ENCODE results near the gene MYNN. TPM values are rescaled to one million over a fixed set of nuclear protein-coding genes. Genes with fewer than 3 reads are reported as not detected.
A peak's percentile ranks its signal among the peaks of the same experiment; 100 is the strongest.

Gene MYNN
- total and polyA plus RNA-seq, 2 of the 13 experiments (the other 11 are each of a cell fraction or from before 2014, with no cell fraction given) = 10.4 to 17.6 TPM

DNA sequence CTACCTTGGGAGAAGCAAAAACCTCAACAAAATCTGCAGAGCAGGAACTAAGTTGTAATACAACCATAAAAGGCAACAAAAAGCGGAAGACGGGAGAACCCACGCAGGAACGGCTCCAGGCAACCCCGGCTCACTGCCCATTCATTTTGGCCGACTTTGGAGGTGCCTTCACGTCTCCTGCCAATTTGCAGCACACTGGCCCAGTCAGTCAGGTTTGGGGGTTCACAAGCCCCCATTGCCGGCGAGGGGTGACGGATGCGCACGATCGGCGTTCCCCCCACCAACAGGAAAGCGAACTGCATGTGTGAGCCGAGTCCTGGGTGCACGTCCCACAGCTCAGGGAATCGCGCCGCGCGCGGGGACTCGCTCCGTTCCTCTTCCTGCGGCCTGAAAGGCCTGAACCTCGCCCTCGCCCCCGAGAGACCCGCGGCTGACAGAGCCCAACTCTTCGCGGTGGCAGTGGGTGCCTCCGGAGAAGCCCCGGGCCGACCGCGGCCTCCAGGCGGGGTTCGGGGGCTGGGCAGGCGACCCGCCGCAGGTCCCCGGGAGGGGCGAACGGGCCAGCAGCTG is 8.8 kb upstream of the MYNN start (continued):
- TF ChIP-seq, protein P1, sequence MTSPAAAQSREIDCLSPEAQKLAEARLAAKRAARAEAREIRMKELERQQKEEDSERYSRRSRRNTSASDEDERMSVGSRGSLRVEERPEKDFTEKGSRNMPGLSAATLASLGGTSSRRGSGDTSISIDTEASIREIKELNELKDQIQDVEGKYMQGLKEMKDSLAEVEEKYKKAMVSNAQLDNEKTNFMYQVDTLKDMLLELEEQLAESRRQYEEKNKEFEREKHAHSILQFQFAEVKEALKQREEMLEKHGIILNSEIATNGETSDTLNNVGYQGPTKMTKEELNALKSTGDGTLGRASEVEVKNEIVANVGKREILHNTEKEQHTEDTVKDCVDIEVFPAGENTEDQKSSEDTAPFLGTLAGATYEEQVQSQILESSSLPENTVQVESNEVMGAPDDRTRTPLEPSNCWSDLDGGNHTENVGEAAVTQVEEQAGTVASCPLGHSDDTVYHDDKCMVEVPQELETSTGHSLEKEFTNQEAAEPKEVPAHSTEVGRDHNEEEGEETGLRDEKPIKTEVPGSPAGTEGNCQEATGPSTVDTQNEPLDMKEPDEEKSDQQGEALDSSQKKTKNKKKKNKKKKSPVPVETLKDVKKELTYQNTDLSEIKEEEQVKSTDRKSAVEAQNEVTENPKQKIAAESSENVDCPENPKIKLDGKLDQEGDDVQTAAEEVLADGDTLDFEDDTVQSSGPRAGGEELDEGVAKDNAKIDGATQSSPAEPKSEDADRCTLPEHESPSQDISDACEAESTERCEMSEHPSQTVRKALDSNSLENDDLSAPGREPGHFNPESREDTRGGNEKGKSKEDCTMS (CRISPR knock-in tag; conservative IDR thresholded peaks at IDR 0.05) = no peak
- TF ChIP-seq, protein P2, sequence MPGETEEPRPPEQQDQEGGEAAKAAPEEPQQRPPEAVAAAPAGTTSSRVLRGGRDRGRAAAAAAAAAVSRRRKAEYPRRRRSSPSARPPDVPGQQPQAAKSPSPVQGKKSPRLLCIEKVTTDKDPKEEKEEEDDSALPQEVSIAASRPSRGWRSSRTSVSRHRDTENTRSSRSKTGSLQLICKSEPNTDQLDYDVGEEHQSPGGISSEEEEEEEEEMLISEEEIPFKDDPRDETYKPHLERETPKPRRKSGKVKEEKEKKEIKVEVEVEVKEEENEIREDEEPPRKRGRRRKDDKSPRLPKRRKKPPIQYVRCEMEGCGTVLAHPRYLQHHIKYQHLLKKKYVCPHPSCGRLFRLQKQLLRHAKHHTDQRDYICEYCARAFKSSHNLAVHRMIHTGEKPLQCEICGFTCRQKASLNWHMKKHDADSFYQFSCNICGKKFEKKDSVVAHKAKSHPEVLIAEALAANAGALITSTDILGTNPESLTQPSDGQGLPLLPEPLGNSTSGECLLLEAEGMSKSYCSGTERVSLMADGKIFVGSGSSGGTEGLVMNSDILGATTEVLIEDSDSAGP (CRISPR knock-in tag; IDR thresholded peaks at IDR 0.05; ENCODE audit: borderline replicate concordance) = no peak; the same call in 1 of the 2 replicates
- no peak for TF ChIP-seq ARNT2 (CRISPR knock-in tag; IDR thresholded peaks at IDR 0.05; ENCODE audit: low read depth)
- TF ChIP-seq SRSF9 (IDR thresholded peaks at IDR 0.05; ENCODE audit: borderline replicate concordance, insufficient read depth, low read depth, low read length, poor library complexity, severe bottlenecking) = no peak
- no peak for TF ChIP-seq KDM4B (CRISPR knock-in tag; IDR thresholded peaks at IDR 0.05)
- no peak for TF ChIP-seq MIXL1 (CRISPR knock-in tag; IDR thresholded peaks at IDR 0.05)
- TF ChIP-seq ZNF776 (CRISPR knock-in tag; IDR thresholded peaks at IDR 0.05) = no peak
- TF ChIP-seq SNAPC2 (CRISPR knock-in tag; IDR thresholded peaks at IDR 0.05) = no peak
- TF ChIP-seq, protein P3, sequence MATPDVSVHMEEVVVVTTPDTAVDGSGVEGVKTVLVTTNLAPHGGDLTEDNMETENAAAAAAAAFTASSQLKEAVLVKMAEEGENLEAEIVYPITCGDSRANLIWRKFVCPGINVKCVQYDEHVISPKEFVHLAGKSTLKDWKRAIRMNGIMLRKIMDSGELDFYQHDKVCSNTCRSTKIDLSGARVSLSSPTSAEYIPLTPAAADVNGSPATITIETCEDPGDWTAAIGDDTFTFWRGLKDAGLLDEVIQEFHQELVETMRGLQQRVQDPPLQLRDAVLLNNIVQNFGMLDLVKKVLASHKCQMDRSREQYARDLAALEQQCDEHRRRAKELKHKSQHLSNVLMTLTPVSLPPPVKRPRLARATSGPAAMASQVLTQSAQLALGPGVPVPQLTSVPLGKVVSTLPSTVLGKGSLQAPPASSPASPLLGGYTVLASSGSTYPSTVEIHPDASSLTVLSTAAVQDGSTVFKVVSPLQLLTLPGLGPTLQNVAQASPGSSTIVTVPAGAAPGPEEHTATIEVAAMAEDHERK (CRISPR knock-in tag; IDR thresholded peaks at IDR 0.05; ENCODE audit: low read depth) = no peak
- no peak for TF ChIP-seq MEIS1 (CRISPR knock-in tag; IDR thresholded peaks at IDR 0.05; ENCODE audit: borderline replicate concordance)
- TF ChIP-seq ZNF329 (CRISPR knock-in tag; IDR thresholded peaks at IDR 0.05; ENCODE audit: low read depth) = no peak
- TF ChIP-seq, protein P4, sequence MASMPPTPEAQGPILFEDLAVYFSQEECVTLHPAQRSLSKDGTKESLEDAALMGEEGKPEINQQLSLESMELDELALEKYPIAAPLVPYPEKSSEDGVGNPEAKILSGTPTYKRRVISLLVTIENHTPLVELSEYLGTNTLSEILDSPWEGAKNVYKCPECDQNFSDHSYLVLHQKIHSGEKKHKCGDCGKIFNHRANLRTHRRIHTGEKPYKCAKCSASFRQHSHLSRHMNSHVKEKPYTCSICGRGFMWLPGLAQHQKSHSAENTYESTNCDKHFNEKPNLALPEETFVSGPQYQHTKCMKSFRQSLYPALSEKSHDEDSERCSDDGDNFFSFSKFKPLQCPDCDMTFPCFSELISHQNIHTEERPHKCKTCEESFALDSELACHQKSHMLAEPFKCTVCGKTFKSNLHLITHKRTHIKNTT (CRISPR knock-in tag; IDR thresholded peaks at IDR 0.05) = no peak
- TF ChIP-seq FLYWCH1 (CRISPR knock-in tag; IDR thresholded peaks at IDR 0.05) = no peak
- TF ChIP-seq, protein P5, sequence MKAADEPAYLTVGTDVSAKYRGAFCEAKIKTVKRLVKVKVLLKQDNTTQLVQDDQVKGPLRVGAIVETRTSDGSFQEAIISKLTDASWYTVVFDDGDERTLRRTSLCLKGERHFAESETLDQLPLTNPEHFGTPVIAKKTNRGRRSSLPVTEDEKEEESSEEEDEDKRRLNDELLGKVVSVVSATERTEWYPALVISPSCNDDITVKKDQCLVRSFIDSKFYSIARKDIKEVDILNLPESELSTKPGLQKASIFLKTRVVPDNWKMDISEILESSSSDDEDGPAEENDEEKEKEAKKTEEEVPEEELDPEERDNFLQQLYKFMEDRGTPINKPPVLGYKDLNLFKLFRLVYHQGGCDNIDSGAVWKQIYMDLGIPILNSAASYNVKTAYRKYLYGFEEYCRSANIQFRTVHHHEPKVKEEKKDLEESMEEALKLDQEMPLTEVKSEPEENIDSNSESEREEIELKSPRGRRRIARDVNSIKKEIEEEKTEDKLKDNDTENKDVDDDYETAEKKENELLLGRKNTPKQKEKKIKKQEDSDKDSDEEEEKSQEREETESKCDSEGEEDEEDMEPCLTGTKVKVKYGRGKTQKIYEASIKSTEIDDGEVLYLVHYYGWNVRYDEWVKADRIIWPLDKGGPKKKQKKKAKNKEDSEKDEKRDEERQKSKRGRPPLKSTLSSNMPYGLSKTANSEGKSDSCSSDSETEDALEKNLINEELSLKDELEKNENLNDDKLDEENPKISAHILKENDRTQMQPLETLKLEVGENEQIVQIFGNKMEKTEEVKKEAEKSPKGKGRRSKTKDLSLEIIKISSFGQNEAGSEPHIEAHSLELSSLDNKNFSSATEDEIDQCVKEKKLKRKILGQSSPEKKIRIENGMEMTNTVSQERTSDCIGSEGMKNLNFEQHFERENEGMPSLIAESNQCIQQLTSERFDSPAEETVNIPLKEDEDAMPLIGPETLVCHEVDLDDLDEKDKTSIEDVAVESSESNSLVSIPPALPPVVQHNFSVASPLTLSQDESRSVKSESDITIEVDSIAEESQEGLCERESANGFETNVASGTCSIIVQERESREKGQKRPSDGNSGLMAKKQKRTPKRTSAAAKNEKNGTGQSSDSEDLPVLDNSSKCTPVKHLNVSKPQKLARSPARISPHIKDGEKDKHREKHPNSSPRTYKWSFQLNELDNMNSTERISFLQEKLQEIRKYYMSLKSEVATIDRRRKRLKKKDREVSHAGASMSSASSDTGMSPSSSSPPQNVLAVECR (CRISPR knock-in tag; IDR thresholded peaks at IDR 0.05; ENCODE audit: borderline replicate concordance) = 0 out of 2 replicates have a peak, but pooled peaks have one; percentile 63
- no peak for TF ChIP-seq ZNF383 (CRISPR knock-in tag; IDR thresholded peaks at IDR 0.05; ENCODE audit: borderline replicate concordance)
- no peak for TF ChIP-seq ZNF678 (CRISPR knock-in tag; IDR thresholded peaks at IDR 0.05)
- no peak for TF ChIP-seq ZNF614 (CRISPR knock-in tag; IDR thresholded peaks at IDR 0.05; ENCODE audit: borderline replicate concordance)
- no peak for TF ChIP-seq ZNF75D (CRISPR knock-in tag; IDR thresholded peaks at IDR 0.05; ENCODE audit: borderline replicate concordance)
